ENCODE results near the gene IL23A. TPM values are rescaled to one million over a fixed set of nuclear protein-coding genes. Genes with fewer than 3 reads are reported as not detected.
A peak's percentile ranks its signal among the peaks of the same experiment; 100 is the strongest.

IL23A gene
- total RNA-seq, 1 donor from 2014 or later = 1.5 TPM

DNA sequence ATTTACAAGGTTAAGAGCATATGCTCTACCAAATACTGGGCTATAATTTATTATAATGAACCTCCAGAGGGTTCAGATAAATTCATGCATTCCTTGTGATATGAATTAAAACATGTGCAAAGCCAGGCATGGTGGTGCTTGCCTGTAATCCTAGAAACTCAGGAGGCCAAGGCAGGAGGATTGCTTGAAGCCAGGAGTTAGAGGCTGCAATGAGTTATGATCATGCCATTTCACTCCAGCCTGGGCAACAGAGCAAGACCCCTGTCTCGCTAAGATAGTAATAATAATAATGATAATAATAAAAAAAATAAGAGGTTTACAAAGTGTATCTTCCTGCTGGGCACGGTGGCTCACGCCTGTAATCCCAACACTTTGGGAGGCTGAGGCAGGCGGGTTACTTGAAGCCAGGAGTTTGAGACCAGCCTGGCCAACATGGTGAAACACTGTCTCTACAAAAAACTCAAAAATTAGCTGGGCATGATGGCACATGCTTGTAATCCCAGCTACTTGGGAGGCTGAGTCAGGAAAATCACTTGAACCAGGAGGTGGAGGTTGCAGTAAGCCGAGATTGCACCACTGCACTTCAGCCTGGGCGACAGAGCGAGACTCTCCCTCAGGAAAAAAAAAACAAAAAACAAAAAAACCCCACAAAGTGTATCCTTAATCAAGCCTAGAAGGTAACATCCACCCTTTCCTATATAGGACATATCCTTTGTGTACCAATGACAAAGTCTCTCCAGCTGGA is 31.3 kb upstream of the IL23A start:
- peaks cover 6% of the 10 kb centered on the region for H3K36me3 ChIP-seq
- no peak overlapping the region for H3K4me2 ChIP-seq

GRCh38 chr12:56308714-56309113 is 30.0 kb upstream of the IL23A start:
- H3K27me3 Mint-ChIP-seq (ENCODE audit: insufficient read depth, low read depth) = no peaks in the 10 kb centered on the region
- H3K27ac ChIP-seq = no peak overlapping the region
- no peaks in the 10 kb centered on the region for H3K4me1 Mint-ChIP-seq
- H3K4me3 Mint-ChIP-seq = no peak overlapping the region
- peaks cover 5% of the 10 kb centered on the region for H3K79me2 ChIP-seq (ENCODE audit: low read depth)
- no peak overlapping the region for H3K9ac ChIP-seq
- no peaks in the 10 kb centered on the region for H3K9me3 ChIP-seq (ENCODE audit: low read depth)
- H3K4me3 ChIP-seq = no peak overlapping the region
- no peaks in the 10 kb centered on the region for H3K4me1 ChIP-seq
- peaks cover 14% of the 10 kb centered on the region for H3F3A ChIP-seq (ENCODE audit: low read depth)
- no peaks in the 10 kb centered on the region for H3K27me3 ChIP-seq
- H3K27ac Mint-ChIP-seq = no peak overlapping the region
- H4K20me1 ChIP-seq (ENCODE audit: low read depth) = no peaks in the 10 kb centered on the region
- H3K4me2 ChIP-seq = no peak overlapping the region
- TF ChIP-seq CTCF (IDR thresholded peaks at IDR 0.05) = no peak
- TF ChIP-seq EZH2phosphoT487 (IDR thresholded peaks at IDR 0.05) = no peak
- no peak for TF ChIP-seq EZH2 (IDR thresholded peaks at IDR 0.05)
- peaks cover 6% of the 10 kb centered on the region for H3K36me3 ChIP-seq
- no peak overlapping the region for H2AFZ ChIP-seq (replicated peaks)
- H3K36me3 Mint-ChIP-seq = peaks cover 12% of the 10 kb centered on the region
- DNase-seq (ENCODE audit: low spot score) = no peak
- H3K9me3 Mint-ChIP-seq = no peaks in the 10 kb centered on the region

More for the DNA sequence above, 31.3 kb upstream of the IL23A start:
- peaks cover 12% of the 10 kb centered on the region for H3K36me3 Mint-ChIP-seq
- no peaks in the 10 kb centered on the region for H3K9me3 Mint-ChIP-seq
- no peak for TF ChIP-seq CTCF (IDR thresholded peaks at IDR 0.05)
- TF ChIP-seq EZH2phosphoT487 (IDR thresholded peaks at IDR 0.05) = no peak
- no peak for TF ChIP-seq EZH2 (IDR thresholded peaks at IDR 0.05)
- Histone ChIP-seq H4K20me1 (ENCODE audit: low read depth) (no peaks in the 10 kb centered on the region), H3K27me3 (no peaks in the 10 kb centered on the region), H3K4me3 (no peak overlapping the region), H3K4me1 (no peaks in the 10 kb centered on the region), H3K27ac (no peak overlapping the region), H3K9ac (no peak overlapping the region), H3K9me3 (ENCODE audit: low read depth) (no peaks in the 10 kb centered on the region), H3F3A (ENCODE audit: low read depth) (peaks cover 25% of the 10 kb centered on the region), H3K79me2 (ENCODE audit: low read depth) (no peaks in the 10 kb centered on the region), H2AFZ (replicated peaks) (no peak overlapping the region)
- no peak overlapping the region for H3K4me3 Mint-ChIP-seq
- no peaks in the 10 kb centered on the region for H3K27me3 Mint-ChIP-seq (ENCODE audit: insufficient read depth, low read depth)
- no peaks in the 10 kb centered on the region for H3K4me1 Mint-ChIP-seq
- DNase-seq (ENCODE audit: low spot score) = no peak
- no peak overlapping the region for H3K27ac Mint-ChIP-seq

GRCh38 chr12:56311003-56311402 is 27.7 kb upstream of the IL23A start:
- H3K27ac ChIP-seq = peak overlapping the region; percentile 11
- H3K4me1 ChIP-seq = peaks cover 8% of the 10 kb centered on the region
- peaks cover 24% of the 10 kb centered on the region for H3K79me2 ChIP-seq (ENCODE audit: low read depth)
- Mint-ChIP-seq H3K36me3 (peaks cover 12% of the 10 kb centered on the region), H3K4me1 (peaks cover 9% of the 10 kb centered on the region), H3K27me3 (ENCODE audit: insufficient read depth, low read depth) (no peaks in the 10 kb centered on the region), H3K27ac (no peak overlapping the region), H3K4me3 (no peak overlapping the region), H3K9me3 (no peaks in the 10 kb centered on the region)
- no peak overlapping the region for H2AFZ ChIP-seq (replicated peaks)
- H3K9ac ChIP-seq = no peak overlapping the region
- no peak overlapping the region for H3K4me2 ChIP-seq
- peaks cover 6% of the 10 kb centered on the region for H3K36me3 ChIP-seq
- peaks cover 4% of the 10 kb centered on the region for H3F3A ChIP-seq (ENCODE audit: low read depth)
- H4K20me1 ChIP-seq (ENCODE audit: low read depth) = no peaks in the 10 kb centered on the region
- TF ChIP-seq CTCF (IDR thresholded peaks at IDR 0.05) (no peak), EZH2 (IDR thresholded peaks at IDR 0.05) (no peak), EZH2phosphoT487 (IDR thresholded peaks at IDR 0.05) (no peak)
- H3K27me3 ChIP-seq = no peaks in the 10 kb centered on the region
- DNase-seq (ENCODE audit: low spot score) = no peak
- no peak overlapping the region for H3K4me3 ChIP-seq
- no peaks in the 10 kb centered on the region for H3K9me3 ChIP-seq (ENCODE audit: low read depth)

Data from neural progenitor cell (in vitro differentiated cells).